K562 (cell line): ENCODE data around the gene IQUB. TPM values are rescaled to one million over a fixed set of nuclear protein-coding genes. Genes with fewer than 3 reads are reported as not detected.

Experiments
- BCLAF1 ChIP-seq, 2 experiments: fragments of 450-650 bp in 1 of 2; IDR thresholded peaks; 2 replicates each; pipeline ENCODE4 v1.6.1; 2011 to 2017; ENCODE audit warnings: low read depth in 2 of 2, antibody characterized with exemption in 1 of 2, borderline replicate concordance in 1 of 2, low read length in 1 of 2, mild to moderate bottlenecking in 1 of 2, mixed read lengths in 1 of 2; ENCODE audit not compliant: control insufficient read depth in 1 of 2
- CCAR2 ChIP-seq: fragments of 200-400 bp; formaldehyde crosslinking; IDR thresholded peaks from 2 replicates; pipeline ENCODE4 v1.6.1; 2017; ENCODE audit warnings: mild to moderate bottlenecking, low read depth, low read length
- CEBPZ ChIP-seq: fragments of 150-350 bp; IDR thresholded peaks from 2 replicates; pipeline ENCODE4 v1.6.1; 2014; ENCODE audit warnings: low read depth, mild to moderate bottlenecking, low read length, borderline replicate concordance
- CTCFL ChIP-seq: IDR thresholded peaks from 2 replicates; pipeline ENCODE4 v1.6.1; 2011; ENCODE audit warnings: borderline replicate concordance, low read depth, mild to moderate bottlenecking, moderate library complexity, low read length; ENCODE audit not compliant: insufficient read depth, poor library complexity, severe bottlenecking
- KLF16 ChIP-seq: IDR thresholded peaks from 2 replicates; pipeline ENCODE4 v1.6.1; 2016; ENCODE audit warnings: antibody characterized with exemption
- NCOA1 ChIP-seq: fragments of 450-650 bp; IDR thresholded peaks from 2 replicates; pipeline ENCODE4 v1.6.1; 2016; ENCODE audit warnings: low read depth
- PATZ1 ChIP-seq: fragments of 250-450 bp; sonication (Bioruptor Pico); IDR thresholded peaks from 2 replicates; pipeline ENCODE4 v1.5.0; 2020; ENCODE audit warnings: mild to moderate bottlenecking, borderline replicate concordance
- PTRF ChIP-seq: fragments of 450-650 bp; IDR thresholded peaks from 2 replicates; pipeline ENCODE4 v1.6.1; 2016; ENCODE audit warnings: mild to moderate bottlenecking, missing genetic modification characterization, missing compliant biosample characterization
- RBM22 ChIP-seq: fragments of 200-400 bp; formaldehyde crosslinking; IDR thresholded peaks from 2 replicates; pipeline ENCODE4 v1.6.1; 2018; ENCODE audit warnings: low read length, low read depth; ENCODE audit not compliant: poor library complexity, severe bottlenecking
- SRSF7 ChIP-seq: fragments of 200-400 bp; formaldehyde crosslinking; optimal IDR thresholded peaks from 2 replicates; pipeline ENCODE3; 2017; ENCODE audit warnings: mild to moderate bottlenecking, low read depth, low read length
- ZKSCAN8 ChIP-seq: fragments of 200-800 bp; sonication (Bioruptor generic); IDR thresholded peaks from 2 replicates; pipeline ENCODE4 v1.6.1; 2016; ENCODE audit warnings: missing genetic modification characterization, missing compliant biosample characterization
- ZNF280B ChIP-seq: fragments of 250-450 bp; sonication (Bioruptor Pico); IDR thresholded peaks from 2 replicates; pipeline ENCODE4 v1.5.1; 2021; ENCODE audit warnings: mild to moderate bottlenecking
- polyA plus RNA-seq, 8 experiments: library from polyadenylated mRNA; depleted of rRNA in 4 of 8; stranded (reverse) in 5 of 8; unstranded in 3 of 8; fragments of >200 nt; fragmentation: Nextera tagmentation in 2 of 8; fragmentation: Illumina TruSeq in 1 of 8; extraction: Ambion mirVana in 2 of 8; extraction: Trizol in 1 of 8; gene quantifications; 2 replicates each; pipeline versions ENCODE4 v1.2.1 to v1.2.3, GENCODE V29; 2011 to 2014; ENCODE audit warnings: inconsistent platforms in 1 of 8, missing spikeins in 1 of 8
- total RNA-seq, 7 experiments: library from RNA; depleted of rRNA in 6 of 7; stranded (reverse); fragments of >200 nt in 6 of 7; fragmentation: Illumina TruSeq in 2 of 7; extraction: Trizol in 2 of 7; gene quantifications; 2 replicates each; pipeline versions ENCODE4 v1.2.1 to v1.2.3, GENCODE V29; 2011 to 2021; ENCODE audit warnings: low replicate concordance in 1 of 7

Gene IQUB
- total and polyA plus RNA-seq, 9 of the 15 experiments (the other 6 are each of a cell fraction or from before 2014, with no cell fraction given): 0.62 to 2.6 (median 1.4) TPM

- TF ChIP-seq NCOA1 (0 out of 2 replicates have a peak, but pooled peaks have one; percentile 6), ZNF280B (CRISPR knock-in tag) (no peak), CTCFL (no peak), ZKSCAN8 (no peak), RBM22 (no peak), SRSF7 (no peak), BCLAF1 (IDR thresholded peaks at IDR 0.05; ENCODE audit: borderline replicate concordance in 1 of 2, control insufficient read depth in 1 of 2, low read depth in 2 of 2, low read length in 1 of 2) (no peak), CCAR2 (no peak), KLF16 (no peak), CEBPZ (0 out of 2 replicates have a peak, but pooled peaks have one; percentile 25), PTRF (tag) (no peak), PATZ1 (no peak)
These were observed 23.2 kb upstream of the IQUB start, which contains the start of gene NDUFA5 (continued) for GRCh38 chr7:123557398-123558288.
